Fibroblast of skin of back (primary cell): Measurements from ENCODE around the gene NSUN7.
A peak's percentile ranks its signal among the peaks of the same experiment; 100 is the strongest.

ENCODE experiments used
- DNase-seq: peaks from one replicate; pipeline ENCODE4 v3.0.0-alpha.2; 2013

NSUN7 gene

GRCh38 chr4:40848251-40848650 lies 98.5 kb downstream of the NSUN7 start:
- no peak for DNase-seq

GRCh38 chr4:40848940-40849339 lies 99.2 kb downstream of the NSUN7 start:
- peak; percentile 19 for DNase-seq

GRCh38 chr4:40850496-40850895 lies 100.7 kb downstream of the NSUN7 start:
- no peak for DNase-seq

GRCh38 chr4:40856277-40856839 lies 106.6 kb downstream of the NSUN7 start:
- DNase-seq: no peak

GRCh38 chr4:40856840-40857362 lies 107.1 kb downstream of the NSUN7 start:
- peak; percentile 58 for DNase-seq

- no peak for DNase-seq
Observed at GRCh38 chr4:40857956-40858355, 108.2 kb downstream of the NSUN7 start.

- no peak for DNase-seq
Observed at GRCh38 chr4:40858962-40859361, 109.2 kb downstream of the NSUN7 start.
